ENCODE measurements around the gene VEPH1. TPM values are rescaled to one million over a fixed set of nuclear protein-coding genes. Genes with fewer than 3 reads are reported as not detected.

VEPH1 gene
- total and polyA plus RNA-seq, 9 of the 15 experiments (the other 6 are each of a cell fraction or from before 2014, with no cell fraction given): 4.5 to 15.6 (median 5.8) TPM

GRCh38 chr3:157355276-157355675 is 147.9 kb downstream of the VEPH1 start (continued):
- TF ChIP-seq, protein P1, sequence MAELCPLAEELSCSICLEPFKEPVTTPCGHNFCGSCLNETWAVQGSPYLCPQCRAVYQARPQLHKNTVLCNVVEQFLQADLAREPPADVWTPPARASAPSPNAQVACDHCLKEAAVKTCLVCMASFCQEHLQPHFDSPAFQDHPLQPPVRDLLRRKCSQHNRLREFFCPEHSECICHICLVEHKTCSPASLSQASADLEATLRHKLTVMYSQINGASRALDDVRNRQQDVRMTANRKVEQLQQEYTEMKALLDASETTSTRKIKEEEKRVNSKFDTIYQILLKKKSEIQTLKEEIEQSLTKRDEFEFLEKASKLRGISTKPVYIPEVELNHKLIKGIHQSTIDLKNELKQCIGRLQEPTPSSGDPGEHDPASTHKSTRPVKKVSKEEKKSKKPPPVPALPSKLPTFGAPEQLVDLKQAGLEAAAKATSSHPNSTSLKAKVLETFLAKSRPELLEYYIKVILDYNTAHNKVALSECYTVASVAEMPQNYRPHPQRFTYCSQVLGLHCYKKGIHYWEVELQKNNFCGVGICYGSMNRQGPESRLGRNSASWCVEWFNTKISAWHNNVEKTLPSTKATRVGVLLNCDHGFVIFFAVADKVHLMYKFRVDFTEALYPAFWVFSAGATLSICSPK (IDR thresholded peaks at IDR 0.05; ENCODE audit: borderline replicate concordance): no peak
- no peak for TF ChIP-seq L3MBTL2 (IDR thresholded peaks at IDR 0.05)
- TF ChIP-seq, protein P2, sequence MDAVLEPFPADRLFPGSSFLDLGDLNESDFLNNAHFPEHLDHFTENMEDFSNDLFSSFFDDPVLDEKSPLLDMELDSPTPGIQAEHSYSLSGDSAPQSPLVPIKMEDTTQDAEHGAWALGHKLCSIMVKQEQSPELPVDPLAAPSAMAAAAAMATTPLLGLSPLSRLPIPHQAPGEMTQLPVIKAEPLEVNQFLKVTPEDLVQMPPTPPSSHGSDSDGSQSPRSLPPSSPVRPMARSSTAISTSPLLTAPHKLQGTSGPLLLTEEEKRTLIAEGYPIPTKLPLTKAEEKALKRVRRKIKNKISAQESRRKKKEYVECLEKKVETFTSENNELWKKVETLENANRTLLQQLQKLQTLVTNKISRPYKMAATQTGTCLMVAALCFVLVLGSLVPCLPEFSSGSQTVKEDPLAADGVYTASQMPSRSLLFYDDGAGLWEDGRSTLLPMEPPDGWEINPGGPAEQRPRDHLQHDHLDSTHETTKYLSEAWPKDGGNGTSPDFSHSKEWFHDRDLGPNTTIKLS (IDR thresholded peaks at IDR 0.05; ENCODE audit: borderline replicate concordance, low read depth): no peak
- no peak for TF ChIP-seq MAX (CRISPR knock-in tag; IDR thresholded peaks at IDR 0.05)
- TF ChIP-seq ZNF174 (CRISPR knock-in tag; IDR thresholded peaks at IDR 0.05): no peak
- no peak for TF ChIP-seq SNIP1 (IDR thresholded peaks at IDR 0.05; ENCODE audit: low read depth)
- TF ChIP-seq RHOXF2B (CRISPR knock-in tag; conservative IDR thresholded peaks at IDR 0.05): no peak
- no peak for TF ChIP-seq RFX5 (IDR thresholded peaks at IDR 0.05; ENCODE audit: low read depth, low read length)

DNA sequence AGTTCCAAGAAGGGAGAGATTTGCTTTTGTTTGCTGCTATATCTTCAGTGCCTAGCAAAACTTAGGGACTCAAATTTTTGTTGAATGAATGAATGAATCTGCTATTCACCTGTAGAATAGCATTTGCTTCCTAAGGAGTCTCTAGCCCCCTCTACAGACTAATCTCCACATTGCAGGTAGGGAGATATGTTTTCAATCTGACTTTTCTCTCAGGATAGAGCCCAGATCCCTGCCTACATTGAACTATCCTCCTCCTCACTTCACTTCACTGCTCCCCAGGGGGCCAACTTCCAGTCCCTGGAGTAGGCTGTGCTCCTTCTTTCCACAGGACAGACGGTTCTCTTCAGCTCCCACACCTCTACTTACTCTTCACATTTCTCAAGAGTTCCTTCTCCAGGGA is 148.5 kb downstream of the VEPH1 start:
- Histone ChIP-seq H4K20me1 (replicated peaks; ENCODE audit: control insufficient read depth, insufficient read depth, low read length) (no peaks in the 10 kb centered on the region), H3K27ac (ENCODE audit: extremely low read depth, low read depth, low read length) (no peak overlapping the region), H3K4me3 (no peak overlapping the region), H3K4me1 (replicated peaks in 1 of 2; ENCODE audit: control insufficient read depth in 2 of 2, insufficient read depth in 2 of 2, low read length in 2 of 2) (peaks cover 0 to 7% of the 10 kb centered on the region in 2 experiments; a peak in 3 of 5 replicates), H3K9me1 (ENCODE audit: control insufficient read depth, insufficient read depth, low read length) (no peaks in the 10 kb centered on the region), H2AFZ (ENCODE audit: low read depth, low read length) (no peak overlapping the region), H3K36me3 (ENCODE audit: control insufficient read depth, insufficient read depth, low read length) (no peaks in the 10 kb centered on the region), H3K79me2 (ENCODE audit: control insufficient read depth, insufficient read depth, low read length) (no peaks in the 10 kb centered on the region), H3K4me2 (ENCODE audit: insufficient read depth, low read length) (no peak overlapping the region), H3K27me3 (ENCODE audit: control insufficient read depth in 2 of 2, insufficient read depth in 2 of 2, low read length in 2 of 2) (no peaks in the 10 kb centered on the region), H3K9me3 (replicated peaks; ENCODE audit: control insufficient read depth, insufficient read depth, low read depth, low read length) (no peaks in the 10 kb centered on the region), H3K9ac (ENCODE audit: insufficient read depth in 1 of 2, low read depth in 2 of 2, low read length in 2 of 2) (no peak overlapping the region)
- FAIRE-seq (no peak), DNase-seq (ENCODE audit: extremely low read depth in 1 of 4, low spot score in 3 of 4) (peak; percentile 16 to 24 (median 19)), ATAC-seq (peak; percentile 67; the same call in 2 of the 3 replicates)
- 0% methylated on average over 1 of the region's 1 CpG for WGBS (ENCODE audit: insufficient coverage, low coverage, missing lambda C conversion rate)
- no TSS peak for BruUV-seq (replicated peaks)
- TF ChIP-seq ZNF24 (IDR thresholded peaks at IDR 0.05): peak; percentile 93
- peak; percentile 39 to 54 for TF ChIP-seq RAD21 (CRISPR knock-in tag; conservative IDR thresholded peaks at IDR 0.05 in 1 of 2, IDR thresholded peaks at IDR 0.05 in 1 of 2)
- peak; percentile 33 to 59 (median 58); a peak in 5 of 6 replicates for TF ChIP-seq CTCF (IDR thresholded peaks at IDR 0.05 in 2 of 3, conservative IDR thresholded peaks at IDR 0.05 in 1 of 3; ENCODE audit: insufficient read depth in 2 of 3, low read depth in 1 of 3, low read length in 3 of 3)
- TF ChIP-seq GTF3C2 (IDR thresholded peaks at IDR 0.05; ENCODE audit: borderline replicate concordance, extremely low read depth, insufficient read length): no peak
- CTCF ChIA-PET (ENCODE audit: low intra/inter-chr PET ratio): no interaction called here
- POLR2A ChIA-PET: no interaction called here
- intact Hi-C loops (cut with micrococcal nuclease) (loop anchor here (2.0 to 5.0 kb wide), 3 partner anchors 93 to 150 kb away; no protein-coding TSS in a partner anchor), in situ Hi-C loops (cut with MboI) (no loop called here)
